Measurements from ENCODE around the gene CLEC2L. TPM values are rescaled to one million over a fixed set of nuclear protein-coding genes. Genes with fewer than 3 reads are reported as not detected.

The CLEC2L gene
- total and polyA plus RNA-seq, 2 of the 13 experiments (the other 11 are each of a cell fraction or from before 2014, with no cell fraction given), result 0.20 to 0.25 TPM

GRCh38 chr7:139495580-139496125 is 27.8 kb upstream of the CLEC2L start:
- BruUV-seq (replicated peaks), result no TSS peak
- CTCF ChIA-PET (ENCODE audit: low intra/inter-chr PET ratio, low total read pairs), result no interaction called here
- TF ChIP-seq HDAC2 (CRISPR knock-in tag; IDR thresholded peaks at IDR 0.05) (no peak), ZBTB8A (CRISPR knock-in tag; IDR thresholded peaks at IDR 0.05; ENCODE audit: borderline replicate concordance, low read depth) (no peak), ZNF496 (CRISPR knock-in tag; IDR thresholded peaks at IDR 0.05; ENCODE audit: insufficient replicate concordance) (no peak), GLMP (CRISPR knock-in tag; IDR thresholded peaks at IDR 0.05; ENCODE audit: borderline replicate concordance) (no peak), ZNF234 (CRISPR knock-in tag; conservative IDR thresholded peaks at IDR 0.05) (no peak), ZBTB4 (CRISPR knock-in tag; IDR thresholded peaks at IDR 0.05; ENCODE audit: borderline replicate concordance) (no peak), MIER2 (CRISPR knock-in tag; IDR thresholded peaks at IDR 0.05) (no peak), HNF1B (CRISPR knock-in tag; IDR thresholded peaks at IDR 0.05) (no peak), ZBTB10 (CRISPR knock-in tag; IDR thresholded peaks at IDR 0.05; ENCODE audit: borderline replicate concordance) (no peak), ESRRA (CRISPR knock-in tag; IDR thresholded peaks at IDR 0.05; ENCODE audit: low read depth) (no peak), GMEB1 (CRISPR knock-in tag; IDR thresholded peaks at IDR 0.05; ENCODE audit: borderline replicate concordance) (no peak)

More at GRCh38 chr7:139495580-139496125, 27.8 kb upstream of the CLEC2L start:
- ATAC-seq (no peak; the same call in 2 of the 3 replicates), FAIRE-seq (no peak), DNase-seq (ENCODE audit: low spot score) (no peak)
- POLR2A ChIA-PET, result no interaction called here
- H3K36me3 ChIP-seq (replicated peaks in 1 of 2; ENCODE audit: control insufficient read depth in 1 of 2, insufficient read depth in 2 of 2, low read length in 2 of 2), result no peaks in the 10 kb centered on the region
- in situ Hi-C loops (cut with HindIII; ENCODE audit: extremely low pct_ligation_motif_present, low pct_unique_long_range_greater_than_20kb) (loop anchor here (10.0 kb wide), 1 partner anchor 509 kb away; no protein-coding TSS in a partner anchor), intact Hi-C loops (cut with micrococcal nuclease; ENCODE audit: unreplicated experiment) (no loop called here)
- peaks cover 0 to 48% of the 10 kb centered on the region in 2 experiments for H3K27me3 ChIP-seq (ENCODE audit: control insufficient read depth in 1 of 2, insufficient read depth in 2 of 2, low read length in 2 of 2)
- H3K9ac ChIP-seq (ENCODE audit: insufficient read depth, low read depth, low read length), result no peak overlapping the region
- no peak overlapping the region for H3K27ac ChIP-seq (ENCODE audit: extremely low read length, insufficient read depth, low read length)
- H3K9me3 ChIP-seq (ENCODE audit: low read length), result no peaks in the 10 kb centered on the region; the same call in 1 of the 2 replicates
- 25% methylated on average over 4 of the region's 8 CpGs for WGBS (ENCODE audit: low lambda C conversion rate)
- no peaks in the 10 kb centered on the region for H4K20me1 ChIP-seq (ENCODE audit: insufficient read depth, low read length)
- no peaks in the 10 kb centered on the region for H3K79me2 ChIP-seq (ENCODE audit: insufficient read depth, low read length)
- peaks cover 5% of the 10 kb centered on the region; the same call in 1 of the 2 replicates for H3K4me1 ChIP-seq (ENCODE audit: insufficient read depth, low read length)
- H3K4me2 ChIP-seq (ENCODE audit: low read depth, low read length), result no peak overlapping the region
- no peak overlapping the region for H2AFZ ChIP-seq (ENCODE audit: low read length)
- no peak overlapping the region for H3K4me3 ChIP-seq (replicated peaks in 1 of 3; ENCODE audit: insufficient read depth in 1 of 3, low read depth in 2 of 3, low read length in 3 of 3)

Measured in HepG2 (cell line).